Parathyroid adenoma (tissue), 2 donors: ENCODE measurements around the gene MTNR1A.

Source experiments
- H2AFZ ChIP-seq: fragments of 300-600 bp; sonication (generic); one replicate; pipeline ENCODE4 v1.7.0; 2017; ENCODE audit warnings: antibody characterized with exemption, mild to moderate bottlenecking
- H3K27ac ChIP-seq: fragments of 300-600 bp; sonication (generic); one replicate; pipeline ENCODE4 v1.7.0; 2017
- H3K27me3 ChIP-seq: fragments of 300-600 bp; sonication (generic); one replicate; pipeline ENCODE4 v1.7.0; 2017; ENCODE audit warnings: low read length; ENCODE audit not compliant: control insufficient read depth, insufficient read depth
- H3K36me3 ChIP-seq: fragments of 300-600 bp; sonication (generic); one replicate; pipeline ENCODE4 v1.7.0; 2017; ENCODE audit warnings: low read length; ENCODE audit not compliant: control insufficient read depth, insufficient read depth
- H3K4me1 ChIP-seq: fragments of 300-600 bp; sonication (generic); one replicate; pipeline ENCODE4 v1.7.0; 2017; ENCODE audit warnings: control low read depth
- H3K4me2 ChIP-seq: fragments of 300-600 bp; sonication (generic); one replicate; pipeline ENCODE4 v1.7.0; 2017; ENCODE audit warnings: low read length
- H3K4me3 ChIP-seq: fragments of 300-600 bp; sonication (generic); one replicate; pipeline ENCODE4 v1.7.0; 2017; ENCODE audit warnings: low read depth, low read length
- H3K79me2 ChIP-seq: fragments of 300-600 bp; sonication (generic); one replicate; pipeline ENCODE4 v1.7.0; 2017; ENCODE audit warnings: control low read depth
- H3K9ac ChIP-seq: fragments of 300-600 bp; sonication (generic); one replicate; pipeline ENCODE4 v1.7.0; 2017; ENCODE audit warnings: mild to moderate bottlenecking
- H3K9me3 ChIP-seq: fragments of 300-600 bp; sonication (generic); one replicate; pipeline ENCODE4 v1.7.0; 2017; ENCODE audit warnings: low read length; ENCODE audit not compliant: control insufficient read depth
- CTCF ChIP-seq: fragments of 300-600 bp; sonication (generic); IDR thresholded peaks from one replicate; pipeline ENCODE4 v1.7.0; 2017; ENCODE audit warnings: antibody characterized with exemption, mild to moderate bottlenecking
- donor health status: primary hyperparathyroidism.

MTNR1A gene

GRCh38 chr4:186584912-186585311, 29.5 kb upstream of the MTNR1A start:
- H3K36me3 ChIP-seq: no peaks in the 10 kb centered on the region
- H3K9me3 ChIP-seq: no peaks in the 10 kb centered on the region
- H3K79me2 ChIP-seq: no peaks in the 10 kb centered on the region
- H3K4me1 ChIP-seq: no peaks in the 10 kb centered on the region
- TF ChIP-seq CTCF: no peak
- no peak overlapping the region for H3K4me3 ChIP-seq
- no peaks in the 10 kb centered on the region for H3K27me3 ChIP-seq
- H3K27ac ChIP-seq: no peak overlapping the region
- H2AFZ ChIP-seq: no peak overlapping the region
- H3K4me2 ChIP-seq: no peak overlapping the region
- no peak overlapping the region for H3K9ac ChIP-seq

GRCh38 chr4:186581421-186581820, 26.1 kb upstream of the MTNR1A start:
- H3K4me3 ChIP-seq: no peak overlapping the region
- H3K9ac ChIP-seq: no peak overlapping the region
- no peak overlapping the region for H2AFZ ChIP-seq
- H3K4me2 ChIP-seq: no peak overlapping the region
- H3K4me1 ChIP-seq: no peaks in the 10 kb centered on the region
- no peaks in the 10 kb centered on the region for H3K79me2 ChIP-seq
- no peak overlapping the region for H3K27ac ChIP-seq
- no peaks in the 10 kb centered on the region for H3K9me3 ChIP-seq
- no peaks in the 10 kb centered on the region for H3K27me3 ChIP-seq
- H3K36me3 ChIP-seq: no peaks in the 10 kb centered on the region
- no peak for TF ChIP-seq CTCF

- no peaks in the 10 kb centered on the region for H3K4me1 ChIP-seq
- H3K79me2 ChIP-seq: no peaks in the 10 kb centered on the region
- TF ChIP-seq CTCF: no peak
- no peak overlapping the region for H3K9ac ChIP-seq
- no peak overlapping the region for H2AFZ ChIP-seq
- no peak overlapping the region for H3K4me3 ChIP-seq
- no peaks in the 10 kb centered on the region for H3K27me3 ChIP-seq
- H3K27ac ChIP-seq: no peak overlapping the region
- no peaks in the 10 kb centered on the region for H3K9me3 ChIP-seq
- no peak overlapping the region for H3K4me2 ChIP-seq
- no peaks in the 10 kb centered on the region for H3K36me3 ChIP-seq
Measured at GRCh38 chr4:186580669-186581068, 25.3 kb upstream of the MTNR1A start.

- Histone ChIP-seq H3K9me3 (no peaks in the 10 kb centered on the region), H2AFZ (no peak overlapping the region), H3K79me2 (no peaks in the 10 kb centered on the region), H3K9ac (no peak overlapping the region), H3K27me3 (no peaks in the 10 kb centered on the region), H3K36me3 (no peaks in the 10 kb centered on the region), H3K4me1 (no peaks in the 10 kb centered on the region), H3K27ac (no peak overlapping the region), H3K4me2 (no peak overlapping the region), H3K4me3 (no peak overlapping the region)
- TF ChIP-seq CTCF: no peak
Measured at GRCh38 chr4:186570193-186570996, 15.0 kb upstream of the MTNR1A start.
